Glutamatergic neuron (in vitro differentiated cells): ENCODE results near the gene CCNQ. TPM values are rescaled to one million over a fixed set of nuclear protein-coding genes. Genes with fewer than 3 reads are reported as not detected.

Source experiments
- DNase-seq: peaks from one replicate; pipeline ENCODE4 v3.0.0; 2022
- H3K27ac Mint-ChIP-seq: one replicate; pipeline ENCODE4 v1.8.0; 2020; ENCODE audit warnings: mild to moderate bottlenecking, mixed read lengths, inconsistent platforms; ENCODE audit not compliant: unreplicated experiment
- H3K27me3 Mint-ChIP-seq: one replicate; pipeline ENCODE4 v1.8.0; 2020; ENCODE audit warnings: mild to moderate bottlenecking, moderate library complexity, mixed read lengths, inconsistent platforms; ENCODE audit not compliant: unreplicated experiment
- H3K36me3 Mint-ChIP-seq: one replicate; pipeline ENCODE4 v1.8.0; 2020; ENCODE audit warnings: mild to moderate bottlenecking, mixed read lengths, inconsistent platforms; ENCODE audit not compliant: unreplicated experiment
- H3K4me1 Mint-ChIP-seq: one replicate; pipeline ENCODE4 v1.8.0; 2020; ENCODE audit warnings: mild to moderate bottlenecking, low read depth, mixed read lengths, inconsistent platforms; ENCODE audit not compliant: unreplicated experiment
- H3K4me3 Mint-ChIP-seq: one replicate; pipeline ENCODE4 v1.8.0; 2020; ENCODE audit warnings: mild to moderate bottlenecking, mixed read lengths, inconsistent platforms; ENCODE audit not compliant: unreplicated experiment
- H3K9me3 Mint-ChIP-seq: one replicate; pipeline ENCODE4 v1.8.0; 2020; ENCODE audit warnings: mild to moderate bottlenecking, moderate library complexity, mixed read lengths, inconsistent platforms; ENCODE audit not compliant: unreplicated experiment
- CTCF ChIP-seq: fragments of 200-600 bp; sonication (generic); IDR thresholded peaks from one replicate; pipeline ENCODE4 v1.5.0; 2021; ENCODE audit not compliant: partially characterized antibody, unreplicated experiment
- total RNA-seq: library from RNA; stranded (reverse); fragmentation: NEBNext Ultra II Directional; extraction: Animal tissue kit (Norgen Biotek cat#: 25700); gene quantifications from one replicate; pipeline ENCODE4 v1.2.1, GENCODE V29; 2021; ENCODE audit not compliant: unreplicated experiment

CCNQ gene
- total RNA-seq, 1 donor from 2014 or later: 28.9 TPM

- H3K9me3 Mint-ChIP-seq: peaks cover 3% of the 10 kb centered on the region
- H3K4me1 Mint-ChIP-seq: no peaks in the 10 kb centered on the region
- peak overlapping the region; percentile 36 for H3K4me3 Mint-ChIP-seq
- no peak for DNase-seq
- TF ChIP-seq CTCF: no peak
- no peak overlapping the region for H3K27ac Mint-ChIP-seq
- peaks cover 2% of the 10 kb centered on the region for H3K27me3 Mint-ChIP-seq
- H3K36me3 Mint-ChIP-seq: peaks cover 5% of the 10 kb centered on the region
These were observed 12.6 kb upstream of the CCNQ start for GRCh38 chrX:153611298-153612095.

- peaks cover 5% of the 10 kb centered on the region for H3K36me3 Mint-ChIP-seq
- peaks cover 2% of the 10 kb centered on the region for H3K27me3 Mint-ChIP-seq
- peaks cover 3% of the 10 kb centered on the region for H3K9me3 Mint-ChIP-seq
- no peak for TF ChIP-seq CTCF
- H3K27ac Mint-ChIP-seq: no peak overlapping the region
- DNase-seq: no peak
- H3K4me1 Mint-ChIP-seq: no peaks in the 10 kb centered on the region
- no peak overlapping the region for H3K4me3 Mint-ChIP-seq
These were observed 11.9 kb upstream of the CCNQ start for GRCh38 chrX:153610836-153611213.

GRCh38 chrX:153609917-153610835, 11.2 kb upstream of the CCNQ start:
- Mint-ChIP-seq H3K27me3 (peaks cover 2% of the 10 kb centered on the region), H3K9me3 (peaks cover 3% of the 10 kb centered on the region), H3K4me1 (no peaks in the 10 kb centered on the region), H3K36me3 (peaks cover 5% of the 10 kb centered on the region), H3K27ac (no peak overlapping the region), H3K4me3 (peak overlapping the region; percentile 81)
- peak; percentile 85 for TF ChIP-seq CTCF
- peak; percentile 87 for DNase-seq

GRCh38 chrX:153608806-153609205, 9.9 kb upstream of the CCNQ start:
- no peak for TF ChIP-seq CTCF
- Mint-ChIP-seq H3K4me3 (peak overlapping the region; percentile 44), H3K9me3 (peaks cover 1% of the 10 kb centered on the region), H3K36me3 (peaks cover 5% of the 10 kb centered on the region), H3K27me3 (peaks cover 2% of the 10 kb centered on the region), H3K4me1 (no peaks in the 10 kb centered on the region), H3K27ac (no peak overlapping the region)
- DNase-seq: no peak
